Activated T-cell treated with anti-CD3 and anti-CD28 coated beads, Interleukin-2, amount 50 U/mL, for 48 hours (primary cell): ENCODE results near the gene GNA14.
"Not testable (repeated sequence)": the region's sequence is repeated elsewhere in the genome, so short reads cannot be mapped to it uniquely, and the experiment has no call there.

Experiments used
- DNase-seq, 2 experiments: peaks; one replicate each; pipeline ENCODE4 v3.0.0-alpha.2; 2020

GNA14 gene

DNA sequence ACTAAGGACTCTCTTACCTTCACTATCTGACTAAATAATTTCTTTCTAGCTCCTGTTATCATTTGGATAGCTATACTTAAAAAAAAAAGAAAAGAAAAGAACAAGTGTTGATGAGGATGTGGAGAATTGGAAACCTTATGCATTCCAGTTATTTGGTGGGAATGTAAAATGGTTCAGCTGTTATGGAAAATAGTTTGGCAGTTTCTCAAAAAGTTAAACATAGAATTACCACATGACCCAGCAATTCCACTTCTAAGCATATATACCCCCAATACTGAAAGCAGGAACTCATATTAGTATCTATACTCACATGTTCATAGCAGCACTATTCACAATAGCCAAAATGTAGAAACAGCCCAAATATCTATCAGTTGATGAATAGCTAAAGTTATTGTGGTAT is 61.1 kb downstream of the GNA14 start:
- DNase-seq = no peak

- DNase-seq = no peak
Observed at GRCh38 chr9:77586591-77586990, 61.5 kb downstream of the GNA14 start.

- no peak for DNase-seq
Observed at GRCh38 chr9:77585335-77585786, 62.8 kb downstream of the GNA14 start.

GRCh38 chr9:77584927-77585326 is 63.2 kb downstream of the GNA14 start:
- not testable (repeated sequence) for DNase-seq

GRCh38 chr9:77582961-77583576 is 65.1 kb downstream of the GNA14 start:
- DNase-seq = no peak

DNA sequence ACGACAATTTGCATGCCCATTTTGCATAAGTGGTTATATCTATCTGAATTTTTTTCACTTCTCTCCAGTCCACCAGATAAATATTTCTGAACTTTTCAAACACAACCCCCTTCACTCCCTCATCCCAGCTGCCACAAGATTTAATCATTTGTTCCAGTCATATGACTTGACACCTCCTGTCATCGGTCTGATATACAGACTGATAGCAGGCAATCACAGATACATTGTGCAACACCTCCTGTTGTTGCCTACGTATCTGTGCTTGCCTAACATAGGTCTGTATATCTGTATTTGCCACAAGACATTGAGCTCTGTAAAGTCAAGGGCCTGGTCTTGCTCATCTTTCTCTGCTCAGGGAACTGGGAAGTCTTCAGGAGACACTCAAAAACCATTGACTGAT is 65.6 kb downstream of the GNA14 start:
- DNase-seq = no peak

GRCh38 chr9:77575785-77576184 is 72.3 kb downstream of the GNA14 start:
- no peak for DNase-seq

DNA sequence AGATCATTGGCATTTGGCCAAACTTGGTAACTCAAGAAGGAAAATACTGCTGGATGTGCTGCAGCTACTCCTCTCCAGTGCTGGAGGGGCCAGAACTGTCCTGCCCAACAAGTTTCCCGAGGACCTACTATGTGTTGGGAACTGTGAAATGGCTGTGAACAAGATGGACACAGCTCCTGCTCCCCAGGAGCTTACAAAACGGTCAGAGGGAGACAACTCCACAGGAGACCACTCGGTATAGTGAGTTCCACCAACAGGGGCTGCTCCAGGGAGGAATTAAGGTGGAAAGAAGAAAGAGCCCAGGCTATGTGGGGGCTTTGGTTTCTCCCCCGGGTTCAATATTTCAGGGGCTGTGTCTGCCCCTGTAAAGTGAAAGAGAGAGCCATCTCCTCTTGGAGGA is 78.8 kb downstream of the GNA14 start:
- DNase-seq = no peak

DNA sequence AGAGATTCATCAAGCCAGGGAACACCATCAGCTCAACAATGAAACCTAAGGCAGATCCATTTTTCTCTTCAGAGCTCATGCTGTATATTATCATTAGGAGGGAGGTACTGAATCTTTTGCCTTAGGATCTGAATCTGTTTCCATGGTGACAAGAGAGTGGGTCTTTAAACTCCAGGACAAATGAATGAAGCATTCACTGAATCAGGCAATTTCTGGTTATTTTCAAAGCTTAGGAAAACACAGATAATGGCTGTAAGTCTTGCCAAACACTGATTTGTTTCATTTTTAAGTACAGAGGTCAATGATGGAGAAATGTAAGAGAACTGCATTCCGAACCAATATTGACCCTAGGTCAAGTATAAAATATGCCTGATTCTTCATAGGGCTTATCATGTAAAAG is 84.9 kb downstream of the GNA14 start:
- no peak for DNase-seq

DNA sequence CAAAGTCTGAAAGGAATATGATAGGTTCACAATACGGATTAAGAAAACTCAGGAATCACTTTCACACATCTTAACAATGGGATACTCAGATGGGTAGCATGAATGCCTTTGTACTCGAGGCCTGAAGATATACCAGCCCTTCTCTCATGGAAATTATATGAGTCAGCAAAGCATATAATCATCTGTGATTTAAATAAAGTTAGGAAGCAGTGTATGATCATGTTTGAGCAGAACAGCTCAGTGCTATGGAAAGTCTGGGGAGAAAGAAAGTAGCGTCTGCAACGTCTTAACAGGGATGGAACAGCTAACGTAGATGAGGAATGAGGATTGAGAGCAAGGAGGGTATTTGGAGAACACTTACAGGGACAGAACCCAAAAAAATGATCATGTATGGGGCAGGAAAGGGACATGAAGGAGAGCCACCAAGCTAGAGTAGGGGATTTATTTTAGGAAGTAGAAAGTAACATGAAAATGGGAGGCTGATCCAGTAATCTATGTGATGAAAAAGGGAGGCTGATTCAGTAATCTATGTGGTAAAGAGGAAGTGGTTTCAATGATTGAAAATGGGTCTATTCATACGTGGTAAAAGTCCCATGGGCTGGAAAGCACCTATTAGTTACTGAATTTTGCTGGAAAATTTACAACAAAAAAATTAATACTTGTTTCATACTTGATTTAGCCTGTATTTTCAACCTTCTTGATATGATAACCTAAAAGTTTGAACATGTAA is 85.9 kb downstream of the GNA14 start:
- no peak for DNase-seq

DNA sequence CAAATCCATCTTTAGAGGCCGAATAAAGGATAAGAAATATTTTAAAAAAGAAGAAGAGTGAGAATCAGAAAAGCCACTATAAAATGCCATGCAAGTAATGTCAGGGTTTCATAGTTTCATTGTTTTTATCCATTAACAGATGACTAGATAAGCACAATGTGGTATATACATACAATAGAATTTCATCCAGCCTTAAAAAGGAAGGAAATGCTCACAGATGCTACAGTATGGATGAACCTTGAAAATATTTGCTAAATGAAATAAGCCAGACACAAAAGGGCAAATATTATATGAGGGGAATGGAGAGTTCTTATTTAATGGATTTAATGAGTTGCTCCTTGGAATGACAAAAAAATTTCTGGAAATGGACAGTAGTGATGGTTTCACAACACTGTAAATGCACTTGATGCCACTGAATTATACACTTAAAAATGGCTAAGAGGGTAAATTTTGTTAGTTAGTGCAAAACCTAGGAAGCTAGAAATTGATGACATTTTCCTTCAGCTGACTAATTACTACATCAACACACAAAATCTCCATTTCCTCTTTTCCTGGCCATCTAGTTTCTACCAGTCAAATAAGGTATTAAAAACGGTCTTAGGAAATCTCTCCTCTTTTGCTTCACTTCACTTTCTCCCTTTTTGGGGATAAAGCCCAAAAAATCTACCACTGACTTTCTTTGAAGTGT is 86.6 kb downstream of the GNA14 start:
- DNase-seq = no peak

DNA sequence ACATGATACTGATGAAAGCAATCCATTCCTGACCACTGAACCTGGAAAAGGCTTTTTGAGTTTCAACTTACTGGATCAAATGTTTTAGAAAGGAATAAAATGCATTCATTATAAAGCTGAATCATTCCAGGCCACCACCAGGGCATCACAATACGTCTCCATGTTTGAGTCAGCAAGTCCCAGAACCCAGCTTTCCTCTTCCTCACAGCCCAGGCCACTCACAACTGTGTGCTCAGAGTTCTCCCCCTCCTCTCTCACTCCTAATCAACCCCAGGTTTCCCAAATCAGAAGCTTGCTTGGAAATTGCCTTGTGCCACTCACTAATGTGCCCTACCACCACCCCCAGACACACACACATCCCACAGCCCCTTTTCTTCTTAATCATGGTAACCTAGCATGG is 91.7 kb downstream of the GNA14 start:
- DNase-seq = no peak

DNA sequence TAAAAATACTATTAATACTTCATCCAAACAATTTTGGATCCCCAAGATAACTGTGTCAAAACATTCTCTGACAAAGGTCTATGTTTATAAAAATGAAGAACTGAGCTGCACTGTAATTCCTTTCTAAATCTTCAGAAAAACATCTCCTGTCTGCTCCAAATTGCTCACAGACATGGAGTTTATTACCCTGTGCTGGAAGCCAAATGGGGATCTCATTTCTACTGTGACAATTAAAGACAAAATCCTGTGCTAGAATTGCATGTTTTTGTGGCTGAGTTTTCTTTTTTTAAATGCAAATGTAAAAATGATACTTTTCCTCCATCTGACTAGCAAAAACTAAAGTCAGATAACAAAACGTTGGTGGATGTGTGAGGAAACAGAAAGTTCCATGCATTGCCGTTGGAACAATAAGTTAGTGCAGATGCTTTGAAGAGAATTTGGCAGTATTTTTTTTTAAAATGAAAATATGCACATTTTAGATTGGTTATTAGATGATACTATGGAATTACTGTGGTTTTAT is 93.5 kb downstream of the GNA14 start:
- DNase-seq = no peak

- DNase-seq = no peak
Observed at GRCh38 chr9:77547106-77547730, 100.9 kb downstream of the GNA14 start.

DNA sequence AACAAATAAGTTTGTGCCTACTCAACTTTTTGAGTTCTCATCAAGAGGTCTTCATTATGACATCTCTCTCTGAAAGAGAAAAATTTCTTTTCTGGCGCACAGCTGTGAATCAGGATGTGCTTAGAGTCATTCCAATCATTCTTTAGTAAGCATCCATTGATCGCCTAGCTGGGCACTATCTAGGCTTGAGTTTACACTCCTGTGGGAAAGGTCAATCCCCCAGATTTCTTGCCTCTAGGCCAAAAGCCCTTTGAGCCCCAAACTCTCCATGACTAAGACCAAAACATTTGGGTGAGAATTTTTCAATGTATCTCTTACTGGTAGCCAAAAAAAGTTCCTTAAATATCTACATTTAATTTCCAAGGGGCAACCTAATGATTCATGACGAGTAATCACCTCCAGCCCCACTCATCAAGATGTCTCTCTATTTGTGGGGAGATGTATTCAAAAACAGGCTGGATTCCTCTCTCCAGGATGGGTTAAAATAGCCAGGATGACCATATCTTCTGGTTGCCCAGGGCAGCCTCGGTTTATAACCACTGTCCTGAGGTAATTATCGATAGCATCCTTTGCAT is 101.7 kb downstream of the GNA14 start:
- no peak for DNase-seq

DNA sequence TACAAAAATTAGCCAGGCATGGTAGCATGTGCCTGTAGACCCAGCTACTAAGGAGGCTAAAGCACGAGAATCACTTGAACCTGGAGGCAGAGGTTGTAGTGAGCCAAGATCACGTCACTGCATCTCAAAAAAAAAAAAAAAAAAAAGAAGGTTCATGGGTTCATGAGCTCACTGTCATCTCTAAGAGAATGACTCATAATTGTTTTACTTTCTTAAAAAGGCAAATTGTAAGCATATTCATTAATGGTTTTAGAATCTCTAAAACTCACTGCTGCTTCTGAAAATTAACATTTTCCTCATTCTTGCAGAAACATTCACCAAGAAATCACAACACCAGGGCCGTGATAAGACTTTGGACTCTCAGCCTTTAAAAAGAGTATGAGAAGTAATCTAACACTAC is 103.6 kb downstream of the GNA14 start:
- DNase-seq = no peak

- DNase-seq = no peak
Observed at GRCh38 chr9:77543131-77543822, 104.8 kb downstream of the GNA14 start.

- no peak for DNase-seq
Observed at GRCh38 chr9:77541600-77541999, 106.5 kb downstream of the GNA14 start.

DNA sequence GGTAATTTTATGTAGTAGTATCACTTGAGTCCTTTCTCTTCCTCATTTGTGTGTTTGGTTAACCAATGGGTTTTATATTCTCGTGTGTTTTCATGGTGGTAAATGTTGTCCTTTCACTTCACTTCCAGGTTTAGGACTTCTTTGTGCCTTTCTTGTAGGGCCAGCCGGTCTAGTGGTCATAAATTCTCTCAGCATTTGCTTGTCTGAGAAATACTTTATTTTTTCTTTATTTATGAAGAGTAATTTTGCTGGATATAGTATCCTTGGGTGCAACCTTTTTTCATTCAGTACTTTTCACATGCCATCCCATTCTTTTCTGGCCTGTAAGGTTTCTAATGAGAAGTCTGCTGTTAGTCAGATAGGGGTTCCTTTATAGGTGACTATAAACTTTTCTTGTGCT is 107.1 kb downstream of the GNA14 start:
- DNase-seq = no peak

- no peak for DNase-seq
Observed at GRCh38 chr9:77534376-77535057, 113.6 kb downstream of the GNA14 start.

DNA sequence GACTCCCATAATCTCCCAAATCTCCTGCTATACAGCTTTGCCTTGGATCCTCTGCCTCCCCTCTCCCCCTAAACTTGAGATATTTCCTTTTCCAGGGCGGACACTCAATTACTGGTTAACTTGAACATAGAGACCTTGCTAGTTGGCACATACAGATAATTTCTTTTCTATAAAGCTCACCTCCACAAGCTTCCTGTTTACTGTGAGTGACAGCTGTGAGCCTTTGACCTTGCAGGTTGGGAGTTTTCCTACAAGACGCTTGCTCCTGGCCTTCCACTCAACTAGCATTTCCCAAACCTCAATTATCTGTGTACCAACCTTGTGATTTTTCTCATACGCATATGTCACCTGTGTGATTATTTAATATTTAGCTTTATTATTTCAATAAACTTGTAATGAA is 114.5 kb downstream of the GNA14 start:
- no peak for DNase-seq

DNA sequence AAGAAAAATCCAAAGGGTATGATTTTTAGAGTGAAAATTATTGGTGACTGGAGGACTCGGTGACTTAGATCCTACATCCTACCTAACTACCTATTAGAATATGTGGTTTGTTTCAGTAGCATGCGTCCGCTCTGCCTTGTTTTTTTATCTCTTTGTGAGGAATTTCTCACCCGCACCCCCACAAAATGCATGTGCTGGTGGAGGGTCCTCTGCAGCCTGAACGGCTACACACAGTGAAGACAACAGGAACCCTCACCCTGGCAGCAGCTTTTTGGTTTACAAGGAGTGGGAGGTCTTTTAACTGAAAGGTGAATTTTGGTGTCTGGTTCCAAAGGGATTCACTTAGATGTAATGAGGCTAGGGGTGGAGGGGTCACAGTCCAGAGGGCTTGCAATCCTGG is 115.5 kb downstream of the GNA14 start:
- DNase-seq = no peak
